22Rv1 (cell line): ENCODE data around the gene SMIM10L1.

Experiments used
- CTCF ChIP-seq: fragments of 450-650 bp; IDR thresholded peaks from 2 replicates; pipeline ENCODE4 v1.5.1; 2017; ENCODE audit warnings: mild to moderate bottlenecking
- ZFX ChIP-seq: fragments of 450-650 bp; IDR thresholded peaks from 2 replicates; pipeline ENCODE4 v1.6.1; 2017; ENCODE audit warnings: antibody characterized with exemption, borderline replicate concordance

- TF ChIP-seq CTCF (no peak), ZFX (no peak)
These were observed 6.6 kb upstream of the SMIM10L1 start for GRCh38 chr12:11164384-11164783.
